HG03558 (cell line): ENCODE results near the gene MAPK8.
"Not testable (repeated sequence)": the region's sequence is repeated elsewhere in the genome, so short reads cannot be mapped to it uniquely, and the experiment has no call there.

Experiments used
- ATAC-seq: cut with Tn5 transposase; IDR thresholded peaks from one replicate; pipeline ENCODE4 v1.9.1; 2021; ENCODE audit warnings: moderate number of reproducible peaks; ENCODE audit not compliant: unreplicated experiment; ENCODE audit errors: extremely low read depth

MAPK8 gene

DNA sequence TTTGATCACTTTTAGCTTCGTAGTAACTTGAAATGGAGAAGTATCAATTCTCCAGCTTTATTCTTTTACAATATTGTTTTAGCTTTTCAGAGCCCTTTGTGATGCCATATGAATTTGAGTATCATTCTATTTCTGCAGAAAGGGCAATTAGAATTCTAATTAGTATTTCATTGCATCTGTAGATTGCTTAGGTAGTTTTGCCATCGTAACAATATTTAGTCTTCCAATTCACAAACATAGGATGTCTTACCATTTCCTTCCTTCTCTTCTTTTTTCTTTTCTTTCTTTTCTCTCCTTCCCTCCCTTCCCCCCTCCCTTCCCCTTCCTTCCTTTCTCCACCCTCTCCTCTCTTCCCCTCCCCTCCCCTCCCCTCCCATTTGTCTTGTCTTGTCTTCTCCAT is 105.0 kb downstream of the MAPK8 start:
- no peak for ATAC-seq

GRCh38 chr10:48412081-48412480 is 105.6 kb downstream of the MAPK8 start:
- ATAC-seq, result no peak

GRCh38 chr10:48412933-48413332 is 106.5 kb downstream of the MAPK8 start:
- no peak for ATAC-seq

- ATAC-seq, result no peak
Measured at GRCh38 chr10:48414160-48414559, 107.7 kb downstream of the MAPK8 start.

DNA sequence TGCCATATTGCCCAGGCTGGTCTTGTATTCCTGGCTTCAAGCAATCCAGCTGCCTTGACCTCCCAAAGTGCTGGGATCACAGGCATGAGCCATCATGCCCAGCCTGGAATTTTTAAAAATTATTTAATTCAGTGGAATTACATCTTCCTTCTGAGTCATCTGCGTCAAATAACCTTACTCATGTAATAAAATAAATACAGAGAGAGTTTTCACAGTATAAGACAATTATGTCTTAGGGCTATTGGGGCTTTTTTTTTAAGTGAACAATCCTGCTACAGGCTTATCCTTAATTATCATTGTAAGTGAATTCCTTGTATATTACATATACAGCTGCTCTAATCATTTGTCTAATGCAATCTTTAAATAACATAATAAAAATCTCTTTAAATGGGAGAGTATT is 108.3 kb downstream of the MAPK8 start:
- no peak for ATAC-seq

- no peak for ATAC-seq
Measured at GRCh38 chr10:48416584-48417232, 110.2 kb downstream of the MAPK8 start.

- no peak for ATAC-seq
Measured at GRCh38 chr10:48417374-48417773, 110.9 kb downstream of the MAPK8 start.

DNA sequence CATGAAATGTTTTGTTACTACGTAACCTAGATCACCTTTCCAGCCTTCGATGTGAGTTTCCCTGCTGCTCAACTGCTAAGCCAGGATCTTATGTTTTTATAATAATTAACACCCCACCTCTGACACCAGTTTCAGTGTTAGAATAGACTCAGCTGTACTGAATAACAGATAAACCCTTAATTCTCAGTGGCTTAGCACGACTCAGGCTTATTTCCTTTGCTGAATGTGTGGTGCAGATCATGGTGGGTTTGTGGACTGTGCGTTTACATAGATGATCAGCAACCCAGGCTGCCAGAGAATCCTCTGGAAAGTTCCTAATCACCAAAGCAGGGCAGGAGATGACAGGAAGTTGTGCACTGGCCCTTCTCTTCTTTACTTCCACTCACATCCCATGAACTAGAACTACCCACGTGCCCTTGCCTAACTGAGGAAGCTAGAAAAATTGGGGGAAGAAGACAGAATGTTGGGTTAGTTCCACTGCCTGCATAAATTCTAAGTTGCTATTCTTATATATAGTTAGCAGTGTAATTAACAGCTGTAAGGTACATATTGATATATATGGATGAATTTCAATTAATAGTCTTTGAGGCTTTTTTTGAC is 111.8 kb downstream of the MAPK8 start:
- no peak for ATAC-seq

GRCh38 chr10:48419714-48420113 is 113.2 kb downstream of the MAPK8 start:
- no peak for ATAC-seq

DNA sequence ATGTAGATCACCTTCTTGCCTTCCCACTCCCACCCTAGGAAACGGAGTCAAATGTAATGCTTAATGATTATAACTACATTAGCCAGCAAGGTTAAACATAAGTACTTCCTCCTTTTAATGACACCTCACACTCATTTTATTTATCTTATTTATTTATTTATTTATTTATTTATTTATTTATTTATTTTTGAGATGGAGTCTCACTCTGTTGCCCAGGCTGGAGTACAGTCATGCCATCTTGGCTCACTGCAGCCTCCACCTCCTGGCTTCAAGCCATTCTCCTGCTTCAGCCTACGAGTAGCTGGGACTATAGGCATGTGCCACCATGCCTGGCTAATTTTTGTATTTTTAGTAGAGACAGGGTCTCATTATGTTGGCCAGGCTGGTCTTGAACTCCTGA is 115.4 kb downstream of the MAPK8 start:
- not testable (repeated sequence) for ATAC-seq

GRCh38 chr10:48423884-48424283 is 117.4 kb downstream of the MAPK8 start:
- no peak for ATAC-seq

DNA sequence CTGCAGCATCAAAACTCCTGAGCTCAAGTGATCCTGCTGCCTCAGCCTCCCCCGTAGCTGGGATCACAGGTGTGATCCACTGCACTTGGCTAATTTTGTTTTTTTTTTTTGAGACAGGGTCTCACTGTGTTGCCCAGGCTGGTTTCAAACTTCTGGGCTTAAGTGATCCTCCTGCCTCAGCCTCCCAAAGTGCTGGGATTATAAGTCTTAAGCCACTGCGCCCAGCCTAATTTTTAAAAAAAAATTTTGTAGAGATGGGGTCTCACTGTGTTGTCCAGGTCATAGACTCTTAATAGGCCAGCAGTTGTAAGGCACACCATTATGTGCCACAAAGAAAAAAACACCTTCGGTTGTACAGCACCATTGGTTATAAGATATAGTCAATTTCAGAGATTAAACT is 122.4 kb downstream of the MAPK8 start:
- no peak for ATAC-seq

DNA sequence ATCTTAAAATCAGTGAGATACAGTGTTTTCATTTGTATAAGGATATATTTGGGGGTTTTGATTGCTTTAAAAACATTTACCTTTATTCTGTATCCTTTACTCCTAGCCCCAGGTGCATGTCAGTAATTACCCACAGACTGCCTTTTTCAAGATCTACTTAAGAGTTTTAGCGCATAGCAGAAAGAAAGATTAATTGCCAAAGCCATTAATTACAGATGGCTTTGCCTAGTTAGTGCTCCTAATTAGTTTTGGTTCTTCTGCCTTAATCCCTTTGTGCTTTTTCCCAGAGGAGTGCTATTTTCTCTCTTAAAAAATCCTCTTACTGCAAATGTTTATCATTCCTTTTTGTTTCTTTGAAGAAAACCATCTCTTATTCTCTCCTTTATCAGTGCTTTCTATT is 122.8 kb downstream of the MAPK8 start:
- ATAC-seq, result no peak

GRCh38 chr10:48430402-48430993 is 124.0 kb downstream of the MAPK8 start:
- no peak for ATAC-seq

GRCh38 chr10:48431871-48432270 is 125.4 kb downstream of the MAPK8 start:
- no peak for ATAC-seq

DNA sequence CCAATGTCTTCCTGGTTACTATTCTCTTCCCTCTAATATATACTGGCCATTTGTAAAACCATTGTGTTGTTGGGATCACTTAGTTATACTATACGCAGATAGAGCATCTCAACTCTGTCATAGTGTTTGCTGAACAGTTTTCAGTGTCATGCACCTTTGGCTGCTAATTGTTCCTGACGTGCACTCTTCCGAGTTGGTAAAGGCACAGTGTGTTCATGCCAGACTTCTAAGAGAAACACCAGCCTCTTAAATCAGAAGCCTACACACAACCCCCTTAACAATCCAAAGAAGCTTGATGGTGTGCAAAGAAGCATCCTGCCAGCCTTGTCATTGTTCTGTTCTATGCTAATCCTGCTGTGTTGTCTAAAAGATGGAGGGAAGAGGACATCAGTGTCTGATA is 131.1 kb downstream of the MAPK8 start:
- ATAC-seq, result no peak

- no peak for ATAC-seq
Measured at GRCh38 chr10:48439031-48439430, 132.6 kb downstream of the MAPK8 start.

- ATAC-seq, result no peak
Measured at GRCh38 chr10:48439581-48440041, 133.1 kb downstream of the MAPK8 start.

DNA sequence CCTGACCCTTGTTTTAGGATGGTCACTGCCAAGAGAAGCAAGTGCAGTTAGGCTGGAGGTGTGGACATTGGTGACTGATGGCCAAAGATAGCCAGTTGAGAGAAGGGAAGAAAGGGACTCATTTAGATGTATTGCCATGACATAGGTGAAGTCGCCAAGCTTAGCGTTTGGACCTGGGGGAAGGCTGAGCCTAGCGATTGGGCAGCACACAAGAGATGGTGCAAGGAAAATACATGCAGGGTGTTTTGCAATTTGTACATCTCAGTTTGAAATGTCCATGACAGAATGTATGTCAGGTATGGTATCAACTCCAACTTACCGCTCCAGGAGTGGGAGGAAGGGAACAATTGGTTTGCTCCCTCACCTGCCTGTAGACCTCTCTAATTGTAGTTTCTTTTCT is 134.3 kb downstream of the MAPK8 start:
- ATAC-seq, result no peak

GRCh38 chr10:48442090-48442808 is 135.8 kb downstream of the MAPK8 start:
- no peak for ATAC-seq

- ATAC-seq, result no peak
Measured at GRCh38 chr10:48442809-48443177, 136.3 kb downstream of the MAPK8 start.
